Karpas-422 (cell line): ENCODE data around the gene AQR. TPM values are rescaled to one million over a fixed set of nuclear protein-coding genes. Genes with fewer than 3 reads are reported as not detected.
"Not testable (repeated sequence)": the region's sequence is repeated elsewhere in the genome, so short reads cannot be mapped to it uniquely, and the experiment has no call there.

Experiments used
- DNase-seq: peaks from one replicate; pipeline ENCODE4 v3.0.0-alpha.2; 2015
- H2AFZ ChIP-seq: fragments of 200-600 bp; sonication (generic); 2 replicates; pipeline ENCODE4 v1.6.1; 2014; ENCODE audit warnings: antibody characterized with exemption, low read length, mixed read lengths
- H3K27ac ChIP-seq: fragments of 200-600 bp; sonication (generic); 2 replicates; pipeline ENCODE4 v1.5.1; 2014; ENCODE audit warnings: mild to moderate bottlenecking, low read length, moderate library complexity
- H3K27me3 ChIP-seq: fragments of 200-600 bp; sonication (generic); 2 replicates; pipeline ENCODE4 v1.6.1; 2014; ENCODE audit warnings: low read length, mixed read lengths
- H3K36me3 ChIP-seq: fragments of 200-600 bp; sonication (generic); 2 replicates; pipeline ENCODE4 v1.6.1; 2014; ENCODE audit warnings: low read length, mixed read lengths; ENCODE audit not compliant: insufficient read depth
- H3K4me1 ChIP-seq: fragments of 200-600 bp; sonication (generic); 2 replicates; pipeline ENCODE4 v1.6.1; 2014; ENCODE audit warnings: mild to moderate bottlenecking, low read length, mixed read lengths
- H3K4me2 ChIP-seq: fragments of 200-600 bp; sonication (generic); 2 replicates; pipeline ENCODE4 v1.6.1; 2014; ENCODE audit warnings: low read length, low read depth, mild to moderate bottlenecking; ENCODE audit not compliant: poor library complexity, severe bottlenecking
- H3K4me3 ChIP-seq: fragments of 200-600 bp; sonication (generic); 2 replicates; pipeline ENCODE4 v1.5.1; 2014; ENCODE audit warnings: mild to moderate bottlenecking, antibody characterized with exemption, low read length, mixed read lengths
- H3K79me2 ChIP-seq: fragments of 200-600 bp; sonication (generic); 2 replicates; pipeline ENCODE4 v1.6.1; 2014; ENCODE audit warnings: mild to moderate bottlenecking, low read length, mixed read lengths
- H3K9ac ChIP-seq: fragments of 200-600 bp; sonication (generic); 2 replicates; pipeline ENCODE4 v1.6.0; 2014; ENCODE audit warnings: low read length
- H3K9me2 ChIP-seq: fragments of 200-600 bp; sonication (generic), shearing (Covaris generic); replicated peaks from 2 replicates; pipeline ENCODE4 v1.6.0; 2014; ENCODE audit warnings: mild to moderate bottlenecking, low read length, moderate library complexity; ENCODE audit not compliant: insufficient read depth
- H3K9me3 ChIP-seq: fragments of 300-700, 200-600 bp; sonication (generic); 2 replicates; pipeline ENCODE4 v1.6.1; 2014; ENCODE audit warnings: low read length, mixed read lengths
- H4K20me1 ChIP-seq: fragments of 200-600 bp; sonication (generic); 2 replicates; pipeline ENCODE4 v1.6.1; 2014; ENCODE audit warnings: mild to moderate bottlenecking, antibody characterized with exemption, low read length, low read depth; ENCODE audit not compliant: insufficient read depth
- total RNA-seq: library from RNA; depleted of rRNA; stranded (reverse); fragments of >200 nt; shearing (Covaris generic); gene quantifications from 2 replicates; pipeline ENCODE4 v1.2.3, GENCODE V29; 2014; ENCODE audit warnings: low replicate concordance

Gene AQR
- total RNA-seq, 1 experiment from 2014 or later: 51.4 TPM

DNA sequence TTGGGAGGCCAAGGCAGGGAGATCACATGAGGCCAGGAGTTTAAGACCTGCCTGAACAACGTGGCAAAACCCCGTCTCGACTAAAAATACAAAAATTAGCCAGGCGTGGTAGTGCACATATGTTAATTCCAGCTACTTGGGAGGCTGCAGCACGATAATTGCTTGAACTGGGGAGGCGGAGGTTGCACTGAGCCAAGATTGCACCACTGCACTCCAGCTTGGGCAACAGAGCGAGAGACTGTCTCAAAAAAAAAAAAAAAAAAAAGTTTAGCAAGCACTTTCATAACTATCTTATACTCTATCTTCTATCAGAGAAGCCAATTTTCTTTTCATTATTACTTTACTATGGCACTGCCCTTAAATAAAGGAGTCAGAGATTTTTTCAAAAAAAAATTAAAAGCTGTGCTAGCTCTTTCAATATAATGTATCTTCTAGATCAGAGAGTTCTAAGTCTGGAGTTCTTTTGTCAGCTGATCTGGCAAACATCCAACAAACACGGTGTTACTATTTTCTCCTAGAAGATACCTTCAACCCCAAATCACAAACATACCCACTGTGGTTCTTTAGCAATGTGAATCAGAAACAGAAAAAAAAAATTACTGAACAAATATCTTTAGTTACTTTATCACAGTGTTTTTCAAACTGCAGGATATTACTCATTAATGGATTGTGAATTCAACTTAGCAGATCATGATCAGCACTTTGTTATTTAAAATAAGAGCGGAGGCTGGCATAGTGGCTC lies 15.5 kb upstream of the AQR start:
- no peak overlapping the region for H3K9ac ChIP-seq
- H3K79me2 ChIP-seq: peaks cover 64% of the 10 kb centered on the region
- H3K9me3 ChIP-seq: no peaks in the 10 kb centered on the region
- no peak for DNase-seq
- peaks cover 18% of the 10 kb centered on the region for H4K20me1 ChIP-seq
- no peak overlapping the region for H2AFZ ChIP-seq
- peaks cover 38% of the 10 kb centered on the region; the same call in 1 of the 2 replicates for H3K36me3 ChIP-seq
- no peak overlapping the region for H3K27ac ChIP-seq
- H3K4me1 ChIP-seq: peaks cover 29% of the 10 kb centered on the region
- H3K4me2 ChIP-seq: peak overlapping the region; percentile 3
- H3K27me3 ChIP-seq: no peaks in the 10 kb centered on the region
- H3K9me2 ChIP-seq: no peaks in the 10 kb centered on the region
- no peak overlapping the region for H3K4me3 ChIP-seq

DNA sequence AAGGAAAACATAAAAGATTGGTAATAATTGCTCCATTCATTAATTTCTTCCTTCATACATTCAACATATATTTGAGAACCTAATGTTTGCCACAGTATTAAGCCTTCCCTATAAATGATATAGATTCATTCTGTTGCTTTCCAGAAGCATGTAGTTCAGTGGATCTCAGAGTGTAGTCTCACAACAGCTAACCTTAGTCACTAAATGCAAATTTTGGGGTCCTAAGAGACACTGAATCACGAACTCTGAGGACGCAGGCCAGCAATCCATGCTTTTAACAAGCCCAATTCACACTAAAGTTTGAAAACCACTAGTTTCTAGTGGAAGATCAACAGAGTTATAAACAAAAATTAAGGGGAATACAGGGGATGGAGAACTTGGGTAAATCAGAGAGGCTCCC lies 7.2 kb upstream of the AQR start:
- Histone ChIP-seq H3K4me1 (peaks cover 32% of the 10 kb centered on the region), H3K36me3 (peaks cover 15% of the 10 kb centered on the region; the same call in 1 of the 2 replicates), H3K9me2 (no peaks in the 10 kb centered on the region), H4K20me1 (no peaks in the 10 kb centered on the region), H3K9ac (no peak overlapping the region), H3K4me2 (peak overlapping the region; percentile 25), H3K79me2 (peaks cover 12% of the 10 kb centered on the region), H2AFZ (no peak overlapping the region), H3K27me3 (no peaks in the 10 kb centered on the region), H3K27ac (peak overlapping the region; percentile 50), H3K9me3 (no peaks in the 10 kb centered on the region), H3K4me3 (no peak overlapping the region)
- peak; percentile 67 for DNase-seq

DNA sequence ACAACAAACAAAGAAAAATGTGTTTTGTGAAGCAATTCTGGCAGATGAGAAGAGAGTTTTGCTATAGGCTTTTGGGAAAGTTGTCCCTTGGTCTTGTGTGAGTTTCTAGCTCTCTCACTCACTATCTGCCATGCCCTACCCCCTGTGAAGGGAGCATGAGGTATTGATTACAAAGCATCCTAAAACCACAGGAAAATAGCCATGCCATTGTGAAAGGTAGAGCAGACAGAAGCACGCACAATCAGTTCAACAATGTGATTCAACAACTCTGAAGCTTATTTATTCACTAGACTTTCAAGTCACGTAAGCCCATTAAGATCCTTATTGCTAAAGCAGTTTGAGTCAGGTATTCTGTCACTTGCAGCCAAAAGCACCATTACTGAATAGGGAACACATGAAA lies 6.5 kb upstream of the AQR start:
- H3K27me3 ChIP-seq: no peaks in the 10 kb centered on the region
- peaks cover 13% of the 10 kb centered on the region; the same call in 1 of the 2 replicates for H3K36me3 ChIP-seq
- no peak overlapping the region for H2AFZ ChIP-seq
- DNase-seq: no peak
- no peaks in the 10 kb centered on the region for H3K9me2 ChIP-seq
- H3K27ac ChIP-seq: peak overlapping the region; percentile 50; the same call in 1 of the 2 replicates
- H3K4me3 ChIP-seq: no peak overlapping the region
- no peaks in the 10 kb centered on the region for H4K20me1 ChIP-seq
- H3K4me2 ChIP-seq: no peak overlapping the region
- peaks cover 32% of the 10 kb centered on the region for H3K4me1 ChIP-seq
- no peaks in the 10 kb centered on the region for H3K9me3 ChIP-seq
- H3K9ac ChIP-seq: no peak overlapping the region
- peaks cover 7% of the 10 kb centered on the region; the same call in 1 of the 2 replicates for H3K79me2 ChIP-seq

DNA sequence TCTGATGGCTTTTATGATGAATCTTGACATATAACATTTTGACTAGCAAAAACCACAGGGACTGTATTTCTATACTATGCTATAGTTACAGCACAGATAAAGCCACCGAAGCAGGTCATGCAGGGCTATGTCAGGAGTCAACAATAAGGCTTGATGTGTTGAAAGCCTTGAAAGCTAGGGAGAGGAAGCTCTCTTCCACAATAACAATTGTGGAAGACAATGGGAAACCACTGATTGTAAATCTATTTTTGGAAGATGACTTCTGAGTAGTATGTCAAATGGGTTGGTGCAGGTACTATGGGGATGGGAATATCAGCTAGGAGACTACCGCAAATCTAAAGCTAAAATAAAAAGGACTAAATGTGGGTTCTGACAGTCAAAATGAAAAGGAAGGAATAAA lies 4.0 kb upstream of the AQR start:
- no peak overlapping the region for H2AFZ ChIP-seq
- H3K9me2 ChIP-seq: no peaks in the 10 kb centered on the region
- peaks cover 11% of the 10 kb centered on the region for H3K79me2 ChIP-seq
- H3K27ac ChIP-seq: no peak overlapping the region
- no peaks in the 10 kb centered on the region for H3K9me3 ChIP-seq
- H4K20me1 ChIP-seq: no peaks in the 10 kb centered on the region; the same call in 1 of the 2 replicates
- peaks cover 26% of the 10 kb centered on the region for H3K4me1 ChIP-seq
- peaks cover 6% of the 10 kb centered on the region; the same call in 1 of the 2 replicates for H3K36me3 ChIP-seq
- no peak overlapping the region for H3K9ac ChIP-seq
- no peak for DNase-seq
- H3K27me3 ChIP-seq: no peaks in the 10 kb centered on the region
- H3K4me3 ChIP-seq: no peak overlapping the region
- H3K4me2 ChIP-seq: no peak overlapping the region

DNA sequence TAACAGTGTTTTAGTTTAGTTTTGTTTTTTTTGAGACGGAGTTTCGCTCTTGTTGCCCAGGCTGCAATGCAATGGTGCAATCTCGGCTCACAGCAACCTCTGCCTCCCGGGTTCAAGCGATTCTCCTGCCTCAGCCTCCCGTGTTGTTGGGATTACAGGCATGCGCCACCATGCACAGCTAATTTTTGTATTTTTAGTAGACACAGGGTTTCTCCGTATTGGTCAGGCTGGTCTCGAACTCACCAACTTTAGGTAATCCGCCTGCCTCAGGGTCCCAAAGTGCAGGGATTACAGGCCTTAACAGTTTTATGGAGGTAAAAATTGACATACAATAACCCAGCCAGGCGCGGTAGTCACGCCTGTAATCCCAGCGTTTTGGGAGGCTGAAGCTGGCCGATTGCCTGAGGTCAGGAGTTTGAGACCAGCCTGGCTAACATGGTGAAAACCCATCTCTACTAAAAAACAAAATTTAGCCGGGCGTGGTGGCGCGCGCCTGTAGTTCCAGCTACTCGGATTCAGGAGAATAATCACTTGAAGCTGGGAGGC lies 629 bp upstream of the AQR start:
- H3K79me2 ChIP-seq: peaks cover 44% of the 10 kb centered on the region
- H3K4me1 ChIP-seq: peaks cover 30% of the 10 kb centered on the region
- not testable (repeated sequence) for H3K27ac ChIP-seq, H3K27me3 ChIP-seq, H3K36me3 ChIP-seq, H3K9me3 ChIP-seq, H4K20me1 ChIP-seq, H3K9me2 ChIP-seq, DNase-seq
- peak overlapping the region; percentile 80 for H3K4me3 ChIP-seq
- H2AFZ ChIP-seq: peak overlapping the region; percentile 87
- H3K9ac ChIP-seq: peak overlapping the region; percentile 85
- H3K4me2 ChIP-seq: peak overlapping the region; percentile 82

DNA sequence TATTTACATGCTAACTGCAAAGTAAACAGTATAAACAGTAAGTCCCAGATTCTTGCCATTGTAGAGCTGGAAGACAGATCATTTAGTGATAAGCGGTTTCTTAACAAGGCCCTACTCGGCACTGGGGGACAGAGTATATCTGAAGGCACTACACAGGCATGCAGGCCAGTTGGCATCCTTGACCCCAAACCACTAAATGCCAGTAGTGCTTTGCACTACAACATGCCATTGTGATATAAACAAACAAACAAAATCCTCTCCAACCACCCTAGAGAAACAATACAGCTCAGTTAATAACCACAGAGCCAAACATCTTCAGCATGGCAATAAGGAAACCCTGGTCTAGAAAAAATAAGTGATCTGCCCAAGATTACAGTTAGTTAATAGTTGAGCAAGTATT lies 5.3 kb downstream of the AQR start:
- H3K9me3 ChIP-seq: no peaks in the 10 kb centered on the region
- no peak overlapping the region for H2AFZ ChIP-seq
- H3K4me3 ChIP-seq: no peak overlapping the region
- peaks cover 25% of the 10 kb centered on the region; the same call in 1 of the 2 replicates for H3K36me3 ChIP-seq
- H3K4me2 ChIP-seq: no peak overlapping the region
- H3K9me2 ChIP-seq: no peaks in the 10 kb centered on the region
- no peak overlapping the region for H3K9ac ChIP-seq
- H3K79me2 ChIP-seq: peaks cover 86% of the 10 kb centered on the region
- H4K20me1 ChIP-seq: peaks cover 4% of the 10 kb centered on the region; the same call in 1 of the 2 replicates
- peaks cover 30% of the 10 kb centered on the region for H3K4me1 ChIP-seq
- no peak overlapping the region for H3K27ac ChIP-seq
- DNase-seq: no peak
- H3K27me3 ChIP-seq: no peaks in the 10 kb centered on the region

DNA sequence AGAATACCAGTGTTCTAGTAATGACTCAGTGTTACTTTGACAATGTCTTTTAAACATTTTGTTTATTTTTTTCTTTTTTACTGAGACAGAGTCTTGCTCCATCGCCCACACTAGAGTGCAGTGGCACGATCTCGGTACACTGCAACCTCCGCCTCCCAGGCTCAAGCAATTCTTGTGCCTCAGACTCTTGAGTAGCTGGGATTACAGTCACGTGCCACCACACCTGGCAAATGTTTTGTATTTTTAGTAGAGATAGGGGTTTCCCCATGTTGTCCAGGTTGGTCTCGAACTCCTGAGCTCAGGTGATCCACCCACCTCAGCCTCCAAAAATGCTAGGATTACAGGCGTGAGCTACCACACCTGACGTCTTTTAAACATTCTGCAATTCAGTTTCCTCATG lies 15.7 kb downstream of the AQR start:
- H3K4me1 ChIP-seq: no peaks in the 10 kb centered on the region
- H4K20me1 ChIP-seq: no peaks in the 10 kb centered on the region
- no peaks in the 10 kb centered on the region for H3K9me2 ChIP-seq
- no peak overlapping the region for H3K9ac ChIP-seq
- H3K79me2 ChIP-seq: peaks cover 70% of the 10 kb centered on the region
- peaks cover 26% of the 10 kb centered on the region for H3K36me3 ChIP-seq
- no peak overlapping the region for H3K4me2 ChIP-seq
- H3K27ac ChIP-seq: no peak overlapping the region
- no peaks in the 10 kb centered on the region for H3K9me3 ChIP-seq
- no peak for DNase-seq
- H2AFZ ChIP-seq: no peak overlapping the region
- H3K27me3 ChIP-seq: no peaks in the 10 kb centered on the region
- H3K4me3 ChIP-seq: no peak overlapping the region

DNA sequence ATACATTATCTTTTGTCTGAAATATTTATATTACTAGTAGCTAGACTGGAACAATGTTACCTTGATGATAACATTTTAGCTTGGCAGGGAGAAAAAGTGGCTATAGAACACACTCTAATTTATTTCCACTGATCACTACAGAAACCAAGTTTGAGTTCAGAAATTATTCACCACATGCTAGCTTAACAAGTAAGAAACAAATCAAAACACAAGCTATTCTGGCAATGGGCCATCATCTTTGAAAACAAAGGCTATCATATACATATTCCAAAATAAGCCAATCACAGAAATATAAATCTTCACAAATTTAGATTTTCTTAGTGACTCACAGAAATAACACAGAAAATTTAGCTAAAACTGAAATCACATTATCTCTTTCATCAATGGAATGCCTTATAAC lies 17.1 kb downstream of the AQR start:
- no peak overlapping the region for H3K9ac ChIP-seq
- no peak for DNase-seq
- no peaks in the 10 kb centered on the region for H3K9me3 ChIP-seq
- no peak overlapping the region for H3K27ac ChIP-seq
- no peaks in the 10 kb centered on the region for H3K9me2 ChIP-seq
- H4K20me1 ChIP-seq: no peaks in the 10 kb centered on the region
- no peak overlapping the region for H3K4me3 ChIP-seq
- H3K4me2 ChIP-seq: no peak overlapping the region
- no peaks in the 10 kb centered on the region for H3K27me3 ChIP-seq
- peaks cover 30% of the 10 kb centered on the region for H3K36me3 ChIP-seq
- H3K4me1 ChIP-seq: no peaks in the 10 kb centered on the region
- H3K79me2 ChIP-seq: peaks cover 67% of the 10 kb centered on the region
- no peak overlapping the region for H2AFZ ChIP-seq
